Pancreas (tissue), 10 donors: ENCODE data around the gene ADAT3. TPM values are rescaled to one million over a fixed set of nuclear protein-coding genes. Genes with fewer than 3 reads are reported as not detected.

Experiments
- ATAC-seq, 4 donors: fragments of 200-7000 bp; cut with Tn5 transposase; one replicate each; pipeline versions ENCODE4 v1.8.0 to v1.9.1; 2020; ENCODE audit warnings: mild to moderate bottlenecking in 4 of 4, moderate library complexity in 4 of 4
- DNase-seq, 6 donors: peaks; one replicate each; pipeline ENCODE4 v3.0.0-alpha.2; 2020
- FAIRE-seq: peaks from 2 replicates; lab custom pipeline; 2012; peaks lifted over from hg19 to GRCh38; lab: Jason Lieb, UNC
- H3K27ac ChIP-seq, 4 donors: fragments of 200-600 bp; sonication (generic); 1 replicate in 3 of 4; 2 replicates in 1 of 4; pipeline versions ENCODE4 v1.5.0 to v1.8.0; 2020
- H3K27me3 ChIP-seq, 4 donors: fragments of 200-600 bp; one replicate each; pipeline ENCODE4 v1.8.0; 2021
- H3K36me3 ChIP-seq, 3 donors: fragments of 200-600 bp; sonication (generic) in 1 of 3; one replicate each; pipeline versions ENCODE4 v1.5.0 to v1.8.0; 2020 to 2021
- H3K4me1 ChIP-seq, 3 donors: fragments of 200-600 bp; one replicate each; pipeline ENCODE4 v1.8.0; 2021
- H3K4me3 ChIP-seq, 4 donors: fragments of 200-600 bp; sonication (generic) in 2 of 4; one replicate each; pipeline versions ENCODE4 v1.5.0 to v1.8.0; 2020 to 2021
- H3K9me3 ChIP-seq, 4 donors: fragments of 200-600 bp; one replicate each; pipeline ENCODE4 v1.8.0; 2021
- WGBS, 2 donors: extraction: QIAGEN DNeasy Blood & Tissue Kit; methylation state at CpG; one replicate each; pipeline ENCODE4 v1.1.7; 2013; 5-methylcytosine and 5-hydroxymethylcytosine counted together
- intact Hi-C, 3 donors: fragments of 100-400 bp; cut with DNase I; formaldehyde crosslinking; loops; one replicate each; pipeline versions ENCODE4 v1.11.1 to v1.14.2; 2022
- polyA plus RNA-seq, 2 donors: library from polyadenylated mRNA; stranded (reverse); fragments of 200-250 nt; gene quantifications; one replicate each; pipeline ENCODE4 v1.2.3, GENCODE V29; 2013
- total RNA-seq, 6 donors: library from RNA; stranded (reverse); fragmentation: NEBNext Ultra II Directional in 4 of 6; extraction: Animal tissue kit (Norgen Biotek cat#: 25700) in 4 of 6; gene quantifications; one replicate each; pipeline versions ENCODE4 v1.2.1 to v1.2.4, GENCODE V29; 2021 to 2023
- TF ChIP-seq, protein P1 (sequence below), 4 donors: fragments of 200-600 bp; sonication (generic) in 3 of 4; IDR thresholded peaks; one replicate each; pipeline versions ENCODE4 v1.5.0 to v1.8.0; 2021; ENCODE audit warnings: antibody characterized with exemption in 4 of 4
- donor health status: healthy with polysubstance abuse.
- donor health status: DM: no; HTN: no; CAD: no; lungs with moderate emphysema.
- donor health status: DM: no; HTN: no; CAD: no.
- donor health status: control.
- donor health status: control.
- donor health status: Bipolar disorder and iron deficiency.
- donor health status: DM: yes; HTN: yes; CAD: no.
- donor health status: DM: no; HTN: no; CAD: no.
- donor health status: DM: no; HTN: no; CAD: no.
- donor health status: DM: yes; HTN: yes; CAD: no.

The ADAT3 gene
- total and polyA plus RNA-seq, 8 donors: 2.0 to 10.1 (median 5.0) TPM

DNA sequence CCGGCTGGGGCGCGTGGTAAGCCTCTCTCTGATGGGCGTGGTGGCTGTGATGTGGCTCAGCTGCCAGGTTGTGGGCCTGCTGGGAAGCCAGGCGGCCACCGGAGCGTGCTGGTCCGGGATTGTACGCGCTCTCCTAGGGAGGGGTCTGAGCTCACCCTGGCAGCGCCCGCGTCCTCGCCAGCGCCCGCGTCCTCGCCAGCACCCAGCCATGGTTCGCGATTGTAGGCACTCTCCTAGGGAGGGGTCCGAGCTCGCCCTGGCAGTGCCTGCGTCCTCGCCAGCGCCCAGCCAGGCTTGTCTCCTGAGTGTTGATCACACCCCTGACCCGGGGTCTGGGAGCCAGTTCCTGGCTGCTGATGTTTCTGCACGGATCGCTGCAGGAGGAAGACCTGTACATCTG, 13.8 kb downstream of the ADAT3 start:
- intact Hi-C loops: no loop called here
- FAIRE-seq (no peak), DNase-seq (peak in 1 of 6 donors; percentile 70), ATAC-seq (no peak)
- no peaks in the 10 kb centered on the region for H3K27me3 ChIP-seq
- peaks cover 0 to 4% (median 2%) of the 10 kb centered on the region in 3 donors for H3K4me1 ChIP-seq
- peaks cover 0 to 53% (median 19%) of the 10 kb centered on the region in 3 donors for H3K36me3 ChIP-seq
- TF ChIP-seq, protein P1, sequence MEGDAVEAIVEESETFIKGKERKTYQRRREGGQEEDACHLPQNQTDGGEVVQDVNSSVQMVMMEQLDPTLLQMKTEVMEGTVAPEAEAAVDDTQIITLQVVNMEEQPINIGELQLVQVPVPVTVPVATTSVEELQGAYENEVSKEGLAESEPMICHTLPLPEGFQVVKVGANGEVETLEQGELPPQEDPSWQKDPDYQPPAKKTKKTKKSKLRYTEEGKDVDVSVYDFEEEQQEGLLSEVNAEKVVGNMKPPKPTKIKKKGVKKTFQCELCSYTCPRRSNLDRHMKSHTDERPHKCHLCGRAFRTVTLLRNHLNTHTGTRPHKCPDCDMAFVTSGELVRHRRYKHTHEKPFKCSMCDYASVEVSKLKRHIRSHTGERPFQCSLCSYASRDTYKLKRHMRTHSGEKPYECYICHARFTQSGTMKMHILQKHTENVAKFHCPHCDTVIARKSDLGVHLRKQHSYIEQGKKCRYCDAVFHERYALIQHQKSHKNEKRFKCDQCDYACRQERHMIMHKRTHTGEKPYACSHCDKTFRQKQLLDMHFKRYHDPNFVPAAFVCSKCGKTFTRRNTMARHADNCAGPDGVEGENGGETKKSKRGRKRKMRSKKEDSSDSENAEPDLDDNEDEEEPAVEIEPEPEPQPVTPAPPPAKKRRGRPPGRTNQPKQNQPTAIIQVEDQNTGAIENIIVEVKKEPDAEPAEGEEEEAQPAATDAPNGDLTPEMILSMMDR (IDR thresholded peaks at IDR 0.05): no peak
- H3K9me3 ChIP-seq: no peaks in the 10 kb centered on the region
- WGBS, 2 donors: 95 to 96% methylated on average over 21 to 28 of the region's 28 CpGs
- no peak overlapping the region for H3K4me3 ChIP-seq
- no peak overlapping the region for H3K27ac ChIP-seq

DNA sequence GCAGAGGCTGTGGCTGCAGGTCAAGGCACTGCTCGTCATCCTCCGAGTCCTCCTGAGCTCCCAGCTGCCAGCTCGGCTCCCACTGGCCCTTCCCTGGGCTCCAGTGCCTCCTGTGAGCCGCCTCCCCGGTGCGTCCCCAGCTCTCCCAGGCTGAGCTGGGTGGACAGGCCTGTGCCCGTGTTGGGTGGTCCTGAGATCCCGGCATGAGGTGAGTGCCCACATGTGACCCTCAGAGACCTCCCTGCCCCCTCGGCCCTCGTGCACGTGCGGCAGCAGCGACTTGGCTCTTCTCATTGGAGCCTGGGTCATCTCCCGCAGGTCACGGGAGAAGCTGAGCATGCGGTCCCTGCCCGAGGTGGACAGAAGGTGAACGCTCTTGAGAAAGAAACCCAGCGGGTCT, 15.4 kb downstream of the ADAT3 start:
- intact Hi-C loops: no loop called here

DNA sequence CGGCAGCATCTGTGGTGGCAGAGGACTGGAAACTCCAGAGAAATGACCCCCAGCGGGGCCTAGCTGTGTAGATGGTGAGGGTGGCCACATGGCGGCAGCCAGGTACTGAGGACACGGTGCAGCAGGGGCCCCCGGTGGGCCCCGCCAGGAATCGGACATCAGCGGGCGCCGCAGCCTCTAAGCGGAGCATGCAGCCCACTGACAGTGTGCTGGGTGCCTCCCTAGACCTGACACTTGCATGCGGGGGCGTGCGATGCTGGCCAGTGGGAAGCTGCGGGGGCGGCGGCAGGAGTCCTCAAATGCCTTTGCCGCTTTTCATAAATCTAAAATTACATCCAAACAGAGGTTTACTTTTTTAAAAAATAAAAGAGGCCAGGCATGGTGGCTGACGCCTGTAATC, 16.1 kb downstream of the ADAT3 start:
- Histone ChIP-seq H3K4me1 (no peaks in the 10 kb centered on the region), H3K4me3 (no peak overlapping the region), H3K27ac (no peak overlapping the region), H3K36me3 (peaks cover 0 to 61% (median 19%) of the 10 kb centered on the region in 3 donors), H3K27me3 (no peaks in the 10 kb centered on the region), H3K9me3 (no peaks in the 10 kb centered on the region)
- TF ChIP-seq, protein P1 (IDR thresholded peaks at IDR 0.05): no peak
- DNase-seq (no peak), ATAC-seq (no peak), FAIRE-seq (no peak)
- 94 to 95% methylated on average over 19 of the region's 19 CpGs for WGBS, 2 donors
- intact Hi-C loops: no loop called here

More for the DNA sequence above, 15.4 kb downstream of the ADAT3 start:
- H3K4me3 ChIP-seq: no peak overlapping the region
- FAIRE-seq (no peak), DNase-seq (peak in 1 of 6 donors; percentile 69), ATAC-seq (no peak)
- peaks cover 0 to 61% (median 19%) of the 10 kb centered on the region in 3 donors for H3K36me3 ChIP-seq
- H3K27me3 ChIP-seq: no peaks in the 10 kb centered on the region
- TF ChIP-seq, protein P1 (IDR thresholded peaks at IDR 0.05): no peak
- H3K27ac ChIP-seq: no peak overlapping the region
- no peaks in the 10 kb centered on the region for H3K4me1 ChIP-seq
- WGBS, 2 donors: 92 to 94% methylated on average over 19 of the region's 19 CpGs
- no peaks in the 10 kb centered on the region for H3K9me3 ChIP-seq

DNA sequence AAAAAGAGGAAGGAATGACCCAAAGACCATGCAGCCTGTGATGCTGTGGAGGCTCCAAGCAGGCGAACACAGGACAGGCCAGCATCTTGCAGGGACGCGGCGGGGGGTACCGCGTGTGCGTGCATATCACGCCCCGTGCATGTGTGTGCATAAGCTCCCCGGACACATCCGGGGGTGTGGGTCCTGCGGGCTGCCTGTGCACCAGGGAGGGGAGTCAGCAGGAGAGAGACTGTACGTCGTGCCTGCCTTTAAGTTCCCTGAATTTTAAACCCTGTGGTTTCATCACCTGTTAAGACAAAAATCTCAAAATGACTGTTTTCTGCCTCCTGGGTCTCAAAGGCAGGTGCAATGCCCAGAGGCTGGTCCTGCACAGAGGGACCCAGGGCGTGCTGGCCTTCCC, 16.6 kb downstream of the ADAT3 start:
- DNase-seq: no peak
- H3K27me3 ChIP-seq: no peaks in the 10 kb centered on the region
- no peaks in the 10 kb centered on the region for H3K4me1 ChIP-seq
- H3K36me3 ChIP-seq: peaks cover 0 to 61% (median 19%) of the 10 kb centered on the region in 3 donors
- no peaks in the 10 kb centered on the region for H3K9me3 ChIP-seq
- 96 to 98% methylated on average over 15 of the region's 15 CpGs for WGBS, 2 donors
- TF ChIP-seq, protein P1 (IDR thresholded peaks at IDR 0.05): no peak
- no peak for ATAC-seq
- no peak for FAIRE-seq
- no peak overlapping the region for H3K4me3 ChIP-seq
- no peak overlapping the region for H3K27ac ChIP-seq
- intact Hi-C loops: no loop called here

DNA sequence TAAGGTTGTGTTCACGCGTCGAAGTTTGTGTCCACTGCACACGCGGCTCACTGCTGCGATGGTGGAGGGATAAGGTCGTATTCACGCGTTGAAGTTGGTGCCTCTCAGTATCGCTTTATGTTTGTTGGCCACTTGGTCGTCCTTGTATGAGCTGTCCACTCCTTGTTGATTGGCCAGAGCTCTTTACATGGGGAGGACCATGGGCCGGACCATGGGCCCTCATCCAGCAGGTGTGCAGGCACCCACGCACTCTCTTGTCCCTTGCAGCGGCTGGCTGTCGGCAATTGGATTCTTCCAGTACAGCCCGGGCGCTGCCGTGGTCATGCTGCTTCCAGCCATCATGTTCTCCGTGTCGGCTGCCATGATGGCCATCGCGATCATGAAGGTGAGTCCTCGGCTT, 17.6 kb downstream of the ADAT3 start:
- Histone ChIP-seq H3K27me3 (no peaks in the 10 kb centered on the region), H3K4me1 (no peaks in the 10 kb centered on the region), H3K27ac (no peak overlapping the region), H3K36me3 (peaks cover 0 to 58% (median 19%) of the 10 kb centered on the region in 3 donors), H3K4me3 (no peak overlapping the region), H3K9me3 (no peaks in the 10 kb centered on the region)
- DNase-seq (no peak), FAIRE-seq (no peak), ATAC-seq (no peak)
- 94 to 97% methylated on average over 23 of the region's 23 CpGs for WGBS, 2 donors
- TF ChIP-seq, protein P1 (IDR thresholded peaks at IDR 0.05): no peak
- intact Hi-C loops: no loop called here
